Upper lobe of left lung (tissue), 6 donors: Measurements from ENCODE around the gene POLG. TPM values are rescaled to one million over a fixed set of nuclear protein-coding genes. Genes with fewer than 3 reads are reported as not detected.

ENCODE experiments used
- ATAC-seq, 2 donors: fragments of 200-7000 bp; cut with Tn5 transposase; one replicate each; pipeline ENCODE4 v1.9.1; 2022; ENCODE audit warnings: mild to moderate bottlenecking in 2 of 2, moderate library complexity in 2 of 2; ENCODE audit not compliant: low FRiP score in 2 of 2
- DNase-seq, 2 donors: peaks; one replicate each; pipeline ENCODE4 v3.0.0-alpha.2; 2019 to 2020
- H3K27ac ChIP-seq, 4 donors: fragments of 200-600 bp; sonication (generic); one replicate each; pipeline ENCODE4 v1.5.1; 2016 to 2019
- H3K27me3 ChIP-seq, 4 donors: fragments of 200-600 bp; sonication (generic); one replicate each; pipeline ENCODE4 v1.5.1; 2017 to 2019
- H3K36me3 ChIP-seq, 4 donors: fragments of 200-600 bp; sonication (generic); one replicate each; pipeline ENCODE4 v1.5.1; 2016 to 2019
- H3K4me1 ChIP-seq, 4 donors: fragments of 200-600 bp; sonication (generic); one replicate each; pipeline ENCODE4 v1.5.1; 2018 to 2019
- H3K4me3 ChIP-seq, 4 donors: fragments of 200-600 bp; sonication (generic); one replicate each; pipeline ENCODE4 v1.5.1; 2017 to 2019; ENCODE audit warnings: mild to moderate bottlenecking in 2 of 4, moderate library complexity in 1 of 4
- H3K9me3 ChIP-seq, 4 donors: fragments of 200-600 bp; sonication (generic); one replicate each; pipeline ENCODE4 v1.5.1; 2018 to 2019
- CTCF ChIP-seq, 6 experiments: fragments of 450-650 bp in 4 of 6; fragments of 200-600 bp in 2 of 6; sonication (generic) in 2 of 6; IDR thresholded peaks; one replicate each; pipeline ENCODE4 v1.5.1; 2016 to 2019; ENCODE audit warnings: antibody characterized with exemption in 6 of 6
- EP300 ChIP-seq, 4 donors: sonication (generic); formaldehyde crosslinking; IDR thresholded peaks; one replicate each; pipeline ENCODE4 v1.5.1; 2017; ENCODE audit warnings: antibody characterized with exemption in 4 of 4, control low read depth in 2 of 4
- POLR2A ChIP-seq, 4 donors: fragments of 450-650 bp; IDR thresholded peaks; one replicate each; pipeline ENCODE4 v1.5.1; 2016 to 2017; ENCODE audit warnings: antibody characterized with exemption in 4 of 4, mild to moderate bottlenecking in 2 of 4
- POLR2AphosphoS5 ChIP-seq, 2 donors: sonication (generic); formaldehyde crosslinking; IDR thresholded peaks; one replicate each; pipeline ENCODE4 v1.5.1; 2017; ENCODE audit warnings: antibody characterized with exemption in 2 of 2
- WGBS, 2 donors: methylation state at CpG; one replicate each; pipeline ENCODE4 v1.1.5; 2017 to 2018; 5-methylcytosine and 5-hydroxymethylcytosine counted together
- total RNA-seq, 6 donors: library from RNA; depleted of rRNA in 4 of 6; stranded (reverse); fragments of >200 nt in 4 of 6; gene quantifications; one replicate each; pipeline versions ENCODE4 v1.1.0 to v1.2.1, GENCODE V29; 2016 to 2021
- donor health status: DM: no; HTN: no; CAD: no; lungs with moderate emphysema.
- donor health status: DM: no; HTN: yes; CAD: no; lungs with severe emphysema.

Gene POLG
- total RNA-seq, 6 donors from 2014 or later = 58.3 to 185 (median 75.0) TPM

GRCh38 chr15:89301304-89302089, 33.1 kb downstream of the POLG start:
- WGBS, 2 donors = 75 to 80% methylated on average over 5 of the region's 5 CpGs
- Histone ChIP-seq H3K4me3 (no peak overlapping the region), H3K36me3 (peaks cover 0 to 3% (median 0%) of the 10 kb centered on the region in 4 donors), H3K4me1 (no peaks in the 10 kb centered on the region), H3K27me3 (no peaks in the 10 kb centered on the region), H3K27ac (no peak overlapping the region), H3K9me3 (no peaks in the 10 kb centered on the region)
- DNase-seq = no peak
- TF ChIP-seq POLR2A (IDR thresholded peaks at IDR 0.05) (no peak), POLR2AphosphoS5 (IDR thresholded peaks at IDR 0.05) (no peak), EP300 (IDR thresholded peaks at IDR 0.05) (no peak), CTCF (IDR thresholded peaks at IDR 0.05) (no peak)
- ATAC-seq = no peak

- no peaks in the 10 kb centered on the region for H3K36me3 ChIP-seq
- TF ChIP-seq CTCF (IDR thresholded peaks at IDR 0.05) = peak in 1 of 6 experiments; percentile 11
- no peak for TF ChIP-seq POLR2A (IDR thresholded peaks at IDR 0.05)
- ATAC-seq = no peak
- no peaks in the 10 kb centered on the region for H3K27me3 ChIP-seq
- H3K4me3 ChIP-seq = no peak overlapping the region
- H3K27ac ChIP-seq = no peak overlapping the region
- DNase-seq = no peak
- H3K9me3 ChIP-seq = no peaks in the 10 kb centered on the region
- no peaks in the 10 kb centered on the region for H3K4me1 ChIP-seq
These were observed 34.7 kb downstream of the POLG start for GRCh38 chr15:89299896-89300295.

GRCh38 chr15:89293012-89293411, 41.6 kb downstream of the POLG start:
- DNase-seq (no peak), ATAC-seq (no peak)
- no peak overlapping the region for H3K27ac ChIP-seq
- no peaks in the 10 kb centered on the region for H3K4me1 ChIP-seq
- no peaks in the 10 kb centered on the region for H3K9me3 ChIP-seq
- H3K27me3 ChIP-seq = no peaks in the 10 kb centered on the region
- no peak overlapping the region for H3K4me3 ChIP-seq
- H3K36me3 ChIP-seq = peaks cover 0 to 12% (median 0%) of the 10 kb centered on the region in 4 donors
- TF ChIP-seq POLR2AphosphoS5 (IDR thresholded peaks at IDR 0.05) (no peak), CTCF (IDR thresholded peaks at IDR 0.05) (no peak), POLR2A (IDR thresholded peaks at IDR 0.05) (no peak), EP300 (IDR thresholded peaks at IDR 0.05) (no peak)
- 94 to 97% methylated on average over 2 of the region's 2 CpGs for WGBS, 2 donors

- H3K4me1 ChIP-seq = no peaks in the 10 kb centered on the region
- H3K9me3 ChIP-seq = no peaks in the 10 kb centered on the region
- H3K36me3 ChIP-seq = peaks cover 0 to 12% (median 0%) of the 10 kb centered on the region in 4 donors
- ATAC-seq (no peak), DNase-seq (no peak)
- no peaks in the 10 kb centered on the region for H3K27me3 ChIP-seq
- 96 to 98% methylated on average over 2 of the region's 2 CpGs for WGBS, 2 donors
- H3K27ac ChIP-seq = no peak overlapping the region
- TF ChIP-seq EP300 (IDR thresholded peaks at IDR 0.05) (no peak), POLR2A (IDR thresholded peaks at IDR 0.05) (no peak), POLR2AphosphoS5 (IDR thresholded peaks at IDR 0.05) (no peak), CTCF (IDR thresholded peaks at IDR 0.05) (no peak)
- no peak overlapping the region for H3K4me3 ChIP-seq
These were observed 42.6 kb downstream of the POLG start for GRCh38 chr15:89291934-89292438.

GRCh38 chr15:89283201-89283600, 51.4 kb downstream of the POLG start:
- H3K27me3 ChIP-seq = no peaks in the 10 kb centered on the region
- ATAC-seq = no peak
- TF ChIP-seq POLR2AphosphoS5 (IDR thresholded peaks at IDR 0.05) = no peak
- no peak for TF ChIP-seq EP300 (IDR thresholded peaks at IDR 0.05)
- TF ChIP-seq POLR2A (IDR thresholded peaks at IDR 0.05) = no peak
- TF ChIP-seq CTCF (IDR thresholded peaks at IDR 0.05) = no peak
- no peak for DNase-seq
- no peak overlapping the region for H3K4me3 ChIP-seq
- H3K36me3 ChIP-seq = peaks cover 0 to 7% (median 0%) of the 10 kb centered on the region in 4 donors
- peaks cover 0 to 3% (median 0%) of the 10 kb centered on the region in 4 donors for H3K9me3 ChIP-seq
- 83% methylated on average over 4 of the region's 4 CpGs for WGBS, 2 donors
- no peaks in the 10 kb centered on the region for H3K4me1 ChIP-seq
- H3K27ac ChIP-seq = no peak overlapping the region
